HG02840 (cell line): ENCODE data around the gene PCYT1A.
"Not testable (repeated sequence)": the region's sequence is repeated elsewhere in the genome, so short reads cannot be mapped to it uniquely, and the experiment has no call there.

ENCODE experiments used
- ATAC-seq: cut with Tn5 transposase; IDR thresholded peaks from one replicate; pipeline ENCODE4 v1.9.1; 2021; ENCODE audit warnings: mild to moderate bottlenecking, moderate library complexity, moderate number of reproducible peaks; ENCODE audit not compliant: unreplicated experiment, low FRiP score

Gene PCYT1A

GRCh38 chr3:196292286-196292923, 4.9 kb upstream of the PCYT1A start:
- ATAC-seq: no peak

GRCh38 chr3:196288141-196288460, 575 bp upstream of the PCYT1A start:
- ATAC-seq: no peak

- no peak for ATAC-seq
Measured at GRCh38 chr3:196287090-196287439, 461 bp downstream of the PCYT1A start.

GRCh38 chr3:196284396-196284795, 3.1 kb downstream of the PCYT1A start:
- no peak for ATAC-seq

GRCh38 chr3:196281962-196282361, 5.6 kb downstream of the PCYT1A start:
- ATAC-seq: no peak

GRCh38 chr3:196280689-196281440, 6.7 kb downstream of the PCYT1A start:
- no peak for ATAC-seq

GRCh38 chr3:196275126-196275525, 12.4 kb downstream of the PCYT1A start:
- ATAC-seq: no peak

GRCh38 chr3:196274585-196274984, 12.9 kb downstream of the PCYT1A start:
- no peak for ATAC-seq

GRCh38 chr3:196273655-196274054, 13.9 kb downstream of the PCYT1A start:
- ATAC-seq: no peak

- ATAC-seq: no peak
Measured at GRCh38 chr3:196272826-196273225, 14.7 kb downstream of the PCYT1A start.

GRCh38 chr3:196270499-196270898, 17.0 kb downstream of the PCYT1A start:
- ATAC-seq: no peak

- ATAC-seq: no peak
Measured at GRCh38 chr3:196268284-196269163, 19.0 kb downstream of the PCYT1A start.

GRCh38 chr3:196263819-196264218, 23.7 kb downstream of the PCYT1A start:
- ATAC-seq: no peak

GRCh38 chr3:196260784-196261183, 26.7 kb downstream of the PCYT1A start:
- ATAC-seq: no peak

GRCh38 chr3:196255776-196256175, 31.8 kb downstream of the PCYT1A start:
- no peak for ATAC-seq

GRCh38 chr3:196254376-196255283, 32.9 kb downstream of the PCYT1A start:
- no peak for ATAC-seq

- no peak for ATAC-seq
Measured at GRCh38 chr3:196251918-196252317, 35.6 kb downstream of the PCYT1A start.

- no peak for ATAC-seq
Measured at GRCh38 chr3:196246612-196247308, 40.8 kb downstream of the PCYT1A start.

GRCh38 chr3:196244166-196244565, 43.4 kb downstream of the PCYT1A start:
- not testable (repeated sequence) for ATAC-seq

- no peak for ATAC-seq
Measured at GRCh38 chr3:196241704-196242103, 45.8 kb downstream of the PCYT1A start.
